ENCODE results near the gene EVX1.

EVX1 gene

DNA sequence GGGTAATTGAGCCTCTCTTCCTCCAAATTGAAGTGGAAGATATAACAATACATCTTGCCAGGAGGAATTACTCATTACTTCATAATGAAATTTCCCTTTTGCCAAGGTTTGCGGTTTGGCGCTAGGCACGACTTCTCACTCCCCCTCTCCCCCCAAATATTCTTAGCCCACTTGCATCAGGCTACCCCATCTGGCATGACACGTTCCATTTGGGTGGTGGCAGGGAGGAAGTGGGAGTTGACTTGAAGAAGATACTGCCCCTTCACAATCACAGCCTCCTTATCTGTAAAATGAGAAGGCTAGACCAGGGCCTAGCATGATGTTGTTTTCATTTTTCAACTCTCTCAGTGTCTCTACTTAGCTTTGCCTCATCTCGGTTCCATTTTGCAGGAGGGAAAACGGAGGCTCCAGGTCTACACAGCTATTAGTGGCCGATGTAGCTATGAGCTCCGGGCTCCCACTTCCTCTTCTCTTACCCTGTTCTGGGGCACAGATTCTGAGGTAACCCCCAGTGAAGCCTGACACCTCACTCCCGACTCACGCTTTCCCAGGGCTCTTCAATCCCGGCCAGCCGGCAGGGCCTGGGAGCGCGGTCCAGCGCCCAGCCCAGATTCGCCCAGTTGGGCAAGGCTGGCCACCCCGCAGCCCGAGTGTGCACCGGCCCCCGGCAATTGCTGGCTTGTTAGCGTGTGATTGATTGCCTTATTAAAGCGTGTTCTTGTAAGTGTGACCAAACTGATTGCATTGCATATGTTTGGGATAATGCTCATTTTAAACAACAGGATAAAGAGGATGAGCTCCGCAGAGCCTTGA, 6.5 kb downstream of the EVX1 start:
- H3K9me3 ChIP-seq (ENCODE audit: insufficient read depth, low read depth, low read length) = peaks cover 4% of the 10 kb centered on the region; the same call in 1 of the 2 replicates
- H3K36me3 ChIP-seq (ENCODE audit: insufficient read depth, low read depth, low read length) = no peaks in the 10 kb centered on the region
- peaks cover 100% of the 10 kb centered on the region for H3K27me3 ChIP-seq (ENCODE audit: insufficient read depth, low read length)
- no peak overlapping the region for H3K27ac ChIP-seq (ENCODE audit: low read length)
- H3K4me3 ChIP-seq (ENCODE audit: low read length) = no peak overlapping the region
- H3K4me1 ChIP-seq (ENCODE audit: insufficient read depth, low read length) = peaks cover 5% of the 10 kb centered on the region
- H3K9ac ChIP-seq (ENCODE audit: low read depth, low read length) = no peak overlapping the region

DNA sequence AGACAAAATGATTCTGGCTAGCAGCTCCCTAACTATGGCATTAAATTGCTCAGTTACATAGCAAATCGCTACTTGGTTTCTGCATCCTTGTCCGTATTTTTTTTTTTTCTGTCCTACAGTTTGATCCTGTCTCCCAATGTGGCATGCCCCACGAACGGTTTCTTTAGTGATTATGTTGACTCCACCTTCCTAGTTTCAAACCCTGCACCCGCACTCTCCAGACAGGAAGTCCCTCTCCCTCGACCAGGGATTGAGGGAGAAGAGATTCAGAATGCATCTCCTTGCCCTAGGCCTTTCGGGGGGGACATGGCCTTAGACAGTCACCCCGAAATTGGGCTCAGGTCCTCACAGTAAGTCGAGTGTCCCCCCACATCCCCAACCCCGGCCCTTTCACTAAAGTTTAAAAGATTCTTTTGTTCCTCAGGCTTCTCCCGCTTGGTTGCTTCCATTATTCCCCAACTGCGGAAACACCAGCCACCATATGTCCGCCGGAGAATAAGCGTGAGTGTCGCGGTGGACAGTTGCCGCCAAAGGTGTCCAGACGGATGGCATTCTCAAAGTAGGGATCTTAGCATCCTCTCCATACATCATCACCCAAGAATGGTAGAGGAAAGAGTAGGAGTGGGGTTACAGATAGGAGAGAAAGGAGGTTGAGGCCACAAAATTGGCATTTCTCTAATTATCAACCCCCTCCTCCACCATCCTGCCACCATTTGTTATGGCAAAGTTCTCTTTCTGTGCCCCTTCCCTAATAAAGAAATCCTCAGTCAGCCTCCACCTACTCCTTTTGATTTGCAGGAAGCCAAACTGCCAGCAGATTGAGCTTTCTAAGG, 7.3 kb downstream of the EVX1 start:
- H3K9ac ChIP-seq (ENCODE audit: low read depth, low read length) = no peak overlapping the region
- H3K27ac ChIP-seq (ENCODE audit: low read length) = no peak overlapping the region
- H3K4me3 ChIP-seq (ENCODE audit: low read length) = no peak overlapping the region
- H3K36me3 ChIP-seq (ENCODE audit: insufficient read depth, low read depth, low read length) = no peaks in the 10 kb centered on the region
- peaks cover 100% of the 10 kb centered on the region for H3K27me3 ChIP-seq (ENCODE audit: insufficient read depth, low read length)
- peaks cover 5% of the 10 kb centered on the region for H3K4me1 ChIP-seq (ENCODE audit: insufficient read depth, low read length)
- H3K9me3 ChIP-seq (ENCODE audit: insufficient read depth, low read depth, low read length) = peaks cover under 1% of the 10 kb centered on the region; the same call in 1 of the 2 replicates

DNA sequence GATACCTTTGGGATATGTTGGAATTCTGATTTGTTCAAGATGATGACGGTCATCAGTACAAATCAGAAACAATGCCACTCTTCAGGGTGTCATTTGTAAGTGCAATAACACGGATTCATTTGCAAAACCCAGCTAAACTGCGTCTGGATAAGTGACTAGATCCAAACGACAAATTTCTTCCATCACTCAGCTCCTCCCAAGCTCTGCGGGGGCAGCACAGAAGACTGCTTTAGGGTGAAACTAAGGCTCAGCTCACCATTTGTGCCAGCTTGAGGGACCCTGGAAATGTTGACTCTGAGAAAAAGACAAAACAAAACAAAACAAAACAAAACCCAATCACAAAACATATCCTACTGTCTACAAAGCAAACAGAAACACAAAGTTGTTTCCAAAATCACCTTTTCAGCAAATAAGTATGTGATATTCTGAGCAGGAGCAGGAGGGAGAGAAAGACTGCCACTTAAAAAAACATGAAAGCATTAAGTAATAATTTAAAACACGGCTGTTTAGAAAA, 8.0 kb downstream of the EVX1 start:
- Histone ChIP-seq H3K4me3 (ENCODE audit: low read length) (no peak overlapping the region), H3K27ac (ENCODE audit: low read length) (no peak overlapping the region), H3K4me1 (ENCODE audit: insufficient read depth, low read length) (peaks cover 5% of the 10 kb centered on the region), H3K9me3 (ENCODE audit: insufficient read depth, low read depth, low read length) (no peaks in the 10 kb centered on the region; the same call in 1 of the 2 replicates), H3K27me3 (ENCODE audit: insufficient read depth, low read length) (peaks cover 99% of the 10 kb centered on the region), H3K36me3 (ENCODE audit: insufficient read depth, low read depth, low read length) (no peaks in the 10 kb centered on the region), H3K9ac (ENCODE audit: low read depth, low read length) (no peak overlapping the region)

DNA sequence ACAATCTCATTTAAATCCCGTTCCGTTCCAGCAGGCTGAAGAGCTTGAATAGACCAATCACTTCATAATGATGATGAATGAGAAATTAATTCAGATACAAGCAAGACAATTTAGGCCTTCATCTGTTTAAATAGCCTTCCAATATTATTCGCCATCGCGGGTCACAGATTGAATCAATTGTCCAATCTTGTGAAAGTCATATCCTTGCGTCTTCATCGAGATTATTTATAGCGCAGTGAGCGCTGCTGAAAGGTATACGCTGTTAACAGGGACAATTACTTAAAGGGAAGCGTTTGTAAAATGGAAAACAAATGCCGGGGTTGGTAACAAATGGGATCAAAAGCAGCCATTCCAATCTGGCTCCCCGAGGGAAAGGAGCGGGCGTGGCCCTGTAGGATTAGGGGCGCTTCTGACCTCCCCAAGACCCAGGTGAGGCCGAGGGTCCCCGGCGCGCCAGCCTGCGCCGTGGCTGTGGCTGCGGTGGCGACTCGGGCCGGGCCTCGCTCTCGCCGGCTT, 8.6 kb downstream of the EVX1 start:
- Histone ChIP-seq H3K4me3 (ENCODE audit: low read length) (no peak overlapping the region), H3K9ac (ENCODE audit: low read depth, low read length) (no peak overlapping the region), H3K36me3 (ENCODE audit: insufficient read depth, low read depth, low read length) (no peaks in the 10 kb centered on the region), H3K9me3 (ENCODE audit: insufficient read depth, low read depth, low read length) (no peaks in the 10 kb centered on the region; the same call in 1 of the 2 replicates), H3K27me3 (ENCODE audit: insufficient read depth, low read length) (peaks cover 94% of the 10 kb centered on the region), H3K27ac (ENCODE audit: low read length) (no peak overlapping the region), H3K4me1 (ENCODE audit: insufficient read depth, low read length) (peaks cover 5% of the 10 kb centered on the region)

DNA sequence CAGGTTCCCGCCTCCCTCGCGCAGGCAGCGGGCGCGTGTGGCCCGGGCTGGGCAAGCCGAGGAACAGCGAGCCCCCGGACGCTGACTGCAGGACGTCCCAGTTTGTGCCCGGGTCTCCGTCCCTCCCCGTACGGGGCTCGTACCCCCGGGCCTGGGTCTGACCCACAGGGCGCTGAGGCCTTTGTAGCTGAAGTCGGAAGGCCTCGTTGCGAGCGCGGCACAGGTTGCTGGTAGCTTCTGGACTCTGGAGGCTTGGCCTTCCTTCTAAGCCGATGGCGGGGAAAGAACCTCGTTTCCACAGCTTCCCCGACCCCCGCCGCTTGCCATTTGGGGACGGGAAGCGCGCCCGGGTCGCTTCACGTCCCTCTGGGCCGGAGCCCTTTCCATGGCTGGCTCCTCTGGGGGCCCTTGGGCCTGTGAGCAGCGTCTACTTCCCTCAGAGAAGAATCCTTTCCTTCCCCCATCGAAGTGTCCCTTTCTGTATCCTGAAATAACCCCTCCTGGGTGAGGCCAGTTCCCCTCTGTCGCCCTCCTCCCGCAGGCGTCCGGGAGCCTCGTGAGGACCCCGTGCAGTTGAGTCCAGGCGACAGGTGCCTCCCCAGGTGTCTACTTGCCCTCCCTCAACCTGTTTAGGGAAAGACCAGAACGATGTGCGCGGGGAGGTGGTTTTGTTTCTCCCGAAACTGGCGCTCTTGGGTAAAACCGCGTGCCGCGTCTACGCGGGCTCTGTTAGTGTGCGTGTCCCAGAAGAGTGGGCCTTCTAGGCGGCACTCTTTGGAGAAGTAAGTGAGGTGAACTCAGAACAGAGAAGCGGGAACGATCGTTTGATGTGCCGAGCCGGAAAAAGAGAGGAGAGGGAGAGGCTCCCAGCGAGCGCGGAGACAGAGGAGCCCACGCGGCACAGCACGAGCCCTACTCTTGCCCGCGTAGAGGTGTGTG, 9.3 kb downstream of the EVX1 start:
- no peaks in the 10 kb centered on the region for H3K36me3 ChIP-seq (ENCODE audit: insufficient read depth, low read depth, low read length)
- H3K27me3 ChIP-seq (ENCODE audit: insufficient read depth, low read length) = peaks cover 94% of the 10 kb centered on the region
- H3K27ac ChIP-seq (ENCODE audit: low read length) = no peak overlapping the region
- H3K9ac ChIP-seq (ENCODE audit: low read depth, low read length) = no peak overlapping the region
- no peak overlapping the region for H3K4me3 ChIP-seq (ENCODE audit: low read length)
- H3K4me1 ChIP-seq (ENCODE audit: insufficient read depth, low read length) = peaks cover 5% of the 10 kb centered on the region
- H3K9me3 ChIP-seq (ENCODE audit: insufficient read depth, low read depth, low read length) = no peaks in the 10 kb centered on the region; the same call in 1 of the 2 replicates

DNA sequence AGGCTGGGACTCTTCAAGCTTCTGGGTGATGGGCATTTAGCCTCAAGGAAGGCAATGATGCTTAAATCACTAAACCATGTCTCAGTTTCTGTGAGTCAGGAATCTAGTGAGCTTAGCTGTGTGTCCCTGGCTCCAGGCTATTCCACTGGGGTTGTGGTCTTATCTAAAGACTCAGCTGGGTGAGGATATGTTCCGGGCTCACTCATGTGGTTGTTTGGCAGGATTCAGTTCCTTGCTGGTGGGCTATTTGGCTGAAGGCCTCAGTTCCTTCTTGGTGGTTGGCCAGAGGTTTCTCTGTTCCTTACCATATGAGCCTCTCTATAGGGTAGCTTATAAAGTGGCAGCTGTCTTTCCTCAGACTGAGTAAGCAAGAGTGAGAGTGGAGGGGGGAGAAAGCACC, 12.0 kb downstream of the EVX1 start:
- H3K36me3 ChIP-seq (ENCODE audit: insufficient read depth, low read depth, low read length) = no peaks in the 10 kb centered on the region
- H3K9ac ChIP-seq (ENCODE audit: low read depth, low read length) = no peak overlapping the region
- no peak overlapping the region for H3K4me3 ChIP-seq (ENCODE audit: low read length)
- peaks cover 5% of the 10 kb centered on the region for H3K4me1 ChIP-seq (ENCODE audit: insufficient read depth, low read length)
- H3K9me3 ChIP-seq (ENCODE audit: insufficient read depth, low read depth, low read length) = no peaks in the 10 kb centered on the region; the same call in 1 of the 2 replicates
- H3K27me3 ChIP-seq (ENCODE audit: insufficient read depth, low read length) = peaks cover 83% of the 10 kb centered on the region
- no peak overlapping the region for H3K27ac ChIP-seq (ENCODE audit: low read length)

DNA sequence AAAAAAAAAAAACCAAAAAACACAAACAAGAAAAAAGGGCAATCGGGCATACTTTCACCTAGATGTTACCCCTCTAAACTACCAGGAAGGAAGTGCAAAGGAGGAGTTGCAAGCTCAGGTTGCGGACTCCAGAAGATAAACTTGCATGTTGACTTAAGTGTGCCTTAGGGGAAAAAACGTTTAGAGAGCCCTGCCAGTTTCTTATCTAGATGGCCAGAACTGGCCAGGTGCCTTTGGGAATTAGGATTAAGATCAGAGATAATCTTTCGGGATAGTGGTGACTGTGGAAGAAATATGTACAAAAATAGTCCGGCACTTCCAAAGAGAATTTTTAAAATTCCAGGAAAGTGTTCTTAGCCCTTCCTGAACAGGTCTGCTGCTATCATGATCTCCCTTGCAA, 17.6 kb downstream of the EVX1 start:
- H3K27ac ChIP-seq (ENCODE audit: low read length) = no peak overlapping the region
- no peaks in the 10 kb centered on the region for H3K4me1 ChIP-seq (ENCODE audit: insufficient read depth, low read length)
- no peaks in the 10 kb centered on the region for H3K9me3 ChIP-seq (ENCODE audit: insufficient read depth, low read depth, low read length)
- no peak overlapping the region for H3K4me3 ChIP-seq (ENCODE audit: low read length)
- H3K9ac ChIP-seq (ENCODE audit: low read depth, low read length) = no peak overlapping the region
- no peaks in the 10 kb centered on the region for H3K36me3 ChIP-seq (ENCODE audit: insufficient read depth, low read depth, low read length)
- H3K27me3 ChIP-seq (ENCODE audit: insufficient read depth, low read length) = peaks cover 27% of the 10 kb centered on the region

DNA sequence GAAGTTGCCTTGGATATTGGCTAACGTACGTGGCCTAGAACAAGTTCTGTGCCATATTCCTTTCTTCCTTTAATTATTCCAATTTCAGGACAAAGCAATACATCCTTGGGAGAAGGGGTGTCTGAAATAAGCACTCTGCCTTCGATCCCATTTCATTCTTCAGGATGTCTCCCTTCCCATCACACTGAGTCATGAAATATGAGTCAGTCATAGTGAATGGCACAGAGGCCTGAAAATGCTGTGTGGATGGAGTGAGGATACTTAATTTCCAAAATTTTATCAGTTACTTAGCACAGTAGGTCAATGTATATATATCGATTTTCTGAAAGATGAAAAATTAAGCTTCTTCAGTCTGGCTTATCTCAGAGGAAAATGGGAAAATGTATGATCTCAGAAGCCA, 19.5 kb downstream of the EVX1 start:
- no peaks in the 10 kb centered on the region for H3K4me1 ChIP-seq (ENCODE audit: insufficient read depth, low read length)
- peaks cover 14% of the 10 kb centered on the region for H3K27me3 ChIP-seq (ENCODE audit: insufficient read depth, low read length)
- H3K27ac ChIP-seq (ENCODE audit: low read length) = no peak overlapping the region
- no peaks in the 10 kb centered on the region for H3K36me3 ChIP-seq (ENCODE audit: insufficient read depth, low read depth, low read length)
- no peak overlapping the region for H3K4me3 ChIP-seq (ENCODE audit: low read length)
- no peaks in the 10 kb centered on the region for H3K9me3 ChIP-seq (ENCODE audit: insufficient read depth, low read depth, low read length)
- no peak overlapping the region for H3K9ac ChIP-seq (ENCODE audit: low read depth, low read length)

DNA sequence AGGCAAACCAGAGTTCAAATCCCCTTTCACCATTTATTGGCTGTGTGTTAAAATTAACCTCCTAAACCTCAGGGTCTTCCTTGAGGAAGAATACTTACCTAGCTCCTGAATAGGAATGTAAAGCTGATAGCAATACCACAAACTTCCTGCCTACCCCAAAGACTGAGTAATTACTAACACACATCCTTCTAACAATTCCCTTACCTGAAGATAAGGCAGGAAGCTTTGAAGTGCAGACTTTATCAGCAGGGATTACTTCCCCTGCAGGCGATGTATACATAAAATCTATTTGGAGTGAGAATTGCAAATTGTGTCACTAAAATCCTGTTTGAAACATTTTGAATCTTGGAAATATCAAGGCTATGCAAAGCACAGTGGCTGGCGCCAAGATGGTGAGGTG, 21.2 kb downstream of the EVX1 start:
- H3K36me3 ChIP-seq (ENCODE audit: insufficient read depth, low read depth, low read length) = no peaks in the 10 kb centered on the region
- no peak overlapping the region for H3K9ac ChIP-seq (ENCODE audit: low read depth, low read length)
- no peaks in the 10 kb centered on the region for H3K9me3 ChIP-seq (ENCODE audit: insufficient read depth, low read depth, low read length)
- no peaks in the 10 kb centered on the region for H3K4me1 ChIP-seq (ENCODE audit: insufficient read depth, low read length)
- H3K27me3 ChIP-seq (ENCODE audit: insufficient read depth, low read length) = no peaks in the 10 kb centered on the region
- H3K27ac ChIP-seq (ENCODE audit: low read length) = no peak overlapping the region
- H3K4me3 ChIP-seq (ENCODE audit: low read length) = no peak overlapping the region

DNA sequence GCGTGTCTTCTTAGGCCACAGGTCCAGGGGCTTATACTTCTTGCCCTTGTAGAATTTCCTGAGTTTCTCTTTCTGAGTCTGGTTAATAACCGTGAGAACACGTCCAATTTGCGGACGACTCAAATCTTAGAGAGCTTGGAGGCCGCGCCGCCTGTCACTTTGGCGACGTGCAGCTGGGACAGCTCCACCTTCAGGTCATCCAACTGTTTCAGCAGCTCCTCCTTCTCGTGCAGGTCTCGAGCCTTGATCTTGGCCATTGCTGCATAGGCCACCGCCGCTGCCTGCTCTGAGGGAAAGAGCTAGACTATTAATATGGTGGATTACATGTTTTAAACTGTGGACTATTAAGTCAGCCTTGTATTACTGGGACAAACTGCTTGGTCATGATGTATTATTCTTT, 26.9 kb downstream of the EVX1 start:
- Histone ChIP-seq H3K27me3 (ENCODE audit: insufficient read depth, low read length) (no peaks in the 10 kb centered on the region), H3K4me3 (ENCODE audit: low read length) (no peak overlapping the region), H3K9me3 (ENCODE audit: insufficient read depth, low read depth, low read length) (peaks cover 10% of the 10 kb centered on the region; the same call in 1 of the 2 replicates)

DNA sequence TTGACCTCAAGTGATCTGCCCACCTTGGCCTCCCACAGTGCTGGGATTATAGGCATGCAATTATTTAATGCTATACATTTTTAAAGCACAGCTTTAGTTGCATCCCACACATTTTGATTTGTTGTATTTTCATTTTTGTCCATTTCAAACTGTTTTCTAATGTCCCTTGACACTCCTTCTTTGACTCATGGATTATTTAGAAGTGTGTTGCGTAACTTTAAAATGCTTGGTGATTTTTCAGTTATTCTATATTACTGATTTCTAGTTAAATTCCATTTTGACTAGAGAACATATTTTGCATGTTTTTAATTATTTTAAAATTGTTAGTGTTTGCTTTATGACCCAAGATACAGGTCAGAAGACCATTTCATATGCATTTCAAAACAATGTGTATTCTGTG, 28.8 kb downstream of the EVX1 start:
- H3K4me1 ChIP-seq (ENCODE audit: insufficient read depth, low read length) = no peaks in the 10 kb centered on the region
- H3K4me3 ChIP-seq (ENCODE audit: low read length) = no peak overlapping the region
- peaks cover 10% of the 10 kb centered on the region; the same call in 1 of the 2 replicates for H3K9me3 ChIP-seq (ENCODE audit: insufficient read depth, low read depth, low read length)
- H3K36me3 ChIP-seq (ENCODE audit: insufficient read depth, low read depth, low read length) = no peaks in the 10 kb centered on the region
- no peak overlapping the region for H3K9ac ChIP-seq (ENCODE audit: low read depth, low read length)
- H3K27ac ChIP-seq (ENCODE audit: low read length) = no peak overlapping the region
- H3K27me3 ChIP-seq (ENCODE audit: insufficient read depth, low read length) = no peaks in the 10 kb centered on the region

More for the DNA sequence above, 26.9 kb downstream of the EVX1 start:
- no peaks in the 10 kb centered on the region for H3K4me1 ChIP-seq (ENCODE audit: insufficient read depth, low read length)
- no peak overlapping the region for H3K9ac ChIP-seq (ENCODE audit: low read depth, low read length)
- no peaks in the 10 kb centered on the region for H3K36me3 ChIP-seq (ENCODE audit: insufficient read depth, low read depth, low read length)
- no peak overlapping the region for H3K27ac ChIP-seq (ENCODE audit: low read length)
